ENCODE data around the gene GALNT15.

The GALNT15 gene

GRCh38 chr3:16264708-16265454 is 90.4 kb downstream of the GALNT15 start, which contains the start of the genes DPH3 and OXNAD1:
DPH3 (minus strand) TSS chr3:16264943; CDS start chr3:16264876, 67 bp downstream.
OXNAD1 (plus strand) TSS chr3:16265212; CDS start chr3:16270953, 5,741 bp downstream.
- Histone ChIP-seq H3K4me1 (ENCODE audit: control insufficient read depth, insufficient read depth, low read length) (peaks cover 17% of the 10 kb centered on the region), H3K9ac (ENCODE audit: low read length) (peak within 1 kb of the TSS; percentile 79), H3K27me3 (ENCODE audit: control insufficient read depth, insufficient read depth, low read length) (no peaks in the 10 kb centered on the region), H3K4me3 (ENCODE audit: low read length) (peak within 1 kb of the TSS; percentile 75), H3K9me3 (ENCODE audit: control insufficient read depth, low read length) (no peaks in the 10 kb centered on the region), H3K36me3 (ENCODE audit: control insufficient read depth, insufficient read depth, low read length) (no peaks in the 10 kb centered on the region)

- Histone ChIP-seq H3K4me1 (ENCODE audit: control insufficient read depth, insufficient read depth, low read length) (peaks cover 17% of the 10 kb centered on the region), H3K36me3 (ENCODE audit: control insufficient read depth, insufficient read depth, low read length) (no peaks in the 10 kb centered on the region), H3K27me3 (ENCODE audit: control insufficient read depth, insufficient read depth, low read length) (no peaks in the 10 kb centered on the region), H3K9ac (ENCODE audit: low read length) (peak overlapping the region; percentile 79), H3K9me3 (ENCODE audit: control insufficient read depth, low read length) (no peaks in the 10 kb centered on the region), H3K4me3 (ENCODE audit: low read length) (peak overlapping the region; percentile 75)
Observed at GRCh38 chr3:16265455-16265786, 90.9 kb downstream of the GALNT15 start.

- Histone ChIP-seq H3K27me3 (ENCODE audit: control insufficient read depth, insufficient read depth, low read length) (no peaks in the 10 kb centered on the region), H3K4me1 (ENCODE audit: control insufficient read depth, insufficient read depth, low read length) (peaks cover 17% of the 10 kb centered on the region), H3K4me3 (ENCODE audit: low read length) (no peak overlapping the region), H3K36me3 (ENCODE audit: control insufficient read depth, insufficient read depth, low read length) (no peaks in the 10 kb centered on the region), H3K9ac (ENCODE audit: low read length) (peak overlapping the region; percentile 8), H3K9me3 (ENCODE audit: control insufficient read depth, low read length) (no peaks in the 10 kb centered on the region)
Observed at GRCh38 chr3:16266714-16267113, 92.2 kb downstream of the GALNT15 start.

GRCh38 chr3:16270855-16271254 is 96.4 kb downstream of the GALNT15 start:
- H3K4me3 ChIP-seq (ENCODE audit: low read length), result no peak overlapping the region
- H3K36me3 ChIP-seq (ENCODE audit: control insufficient read depth, insufficient read depth, low read length), result no peaks in the 10 kb centered on the region
- H3K27me3 ChIP-seq (ENCODE audit: control insufficient read depth, insufficient read depth, low read length), result no peaks in the 10 kb centered on the region
- H3K9ac ChIP-seq (ENCODE audit: low read length), result no peak overlapping the region
- H3K9me3 ChIP-seq (ENCODE audit: control insufficient read depth, low read length), result no peaks in the 10 kb centered on the region
- H3K4me1 ChIP-seq (ENCODE audit: control insufficient read depth, insufficient read depth, low read length), result peaks cover 15% of the 10 kb centered on the region

- Histone ChIP-seq H3K36me3 (ENCODE audit: control insufficient read depth, insufficient read depth, low read length) (no peaks in the 10 kb centered on the region), H3K4me3 (ENCODE audit: low read length) (no peak overlapping the region)
Observed at GRCh38 chr3:16272588-16272987, 98.1 kb downstream of the GALNT15 start.

GRCh38 chr3:16273867-16274266 is 99.4 kb downstream of the GALNT15 start:
- Histone ChIP-seq H3K9me3 (ENCODE audit: control insufficient read depth, low read length) (no peaks in the 10 kb centered on the region), H3K27me3 (ENCODE audit: control insufficient read depth, insufficient read depth, low read length) (no peaks in the 10 kb centered on the region), H3K4me3 (ENCODE audit: low read length) (no peak overlapping the region), H3K4me1 (ENCODE audit: control insufficient read depth, insufficient read depth, low read length) (no peaks in the 10 kb centered on the region), H3K36me3 (ENCODE audit: control insufficient read depth, insufficient read depth, low read length) (no peaks in the 10 kb centered on the region), H3K9ac (ENCODE audit: low read length) (no peak overlapping the region)

More at GRCh38 chr3:16272588-16272987, 98.1 kb downstream of the GALNT15 start:
- Histone ChIP-seq H3K9ac (ENCODE audit: low read length) (no peak overlapping the region), H3K27me3 (ENCODE audit: control insufficient read depth, insufficient read depth, low read length) (no peaks in the 10 kb centered on the region), H3K9me3 (ENCODE audit: control insufficient read depth, low read length) (no peaks in the 10 kb centered on the region), H3K4me1 (ENCODE audit: control insufficient read depth, insufficient read depth, low read length) (peaks cover 2% of the 10 kb centered on the region)

GRCh38 chr3:16277471-16277870 is 103.0 kb downstream of the GALNT15 start:
- no peak overlapping the region for H3K4me3 ChIP-seq (ENCODE audit: low read length)
- H3K9ac ChIP-seq (ENCODE audit: low read length), result no peak overlapping the region
- no peaks in the 10 kb centered on the region for H3K36me3 ChIP-seq (ENCODE audit: control insufficient read depth, insufficient read depth, low read length)
- H3K4me1 ChIP-seq (ENCODE audit: control insufficient read depth, insufficient read depth, low read length), result no peaks in the 10 kb centered on the region
- H3K9me3 ChIP-seq (ENCODE audit: control insufficient read depth, low read length), result no peaks in the 10 kb centered on the region
- H3K27me3 ChIP-seq (ENCODE audit: control insufficient read depth, insufficient read depth, low read length), result no peaks in the 10 kb centered on the region

- no peaks in the 10 kb centered on the region for H3K36me3 ChIP-seq (ENCODE audit: control insufficient read depth, insufficient read depth, low read length)
- no peaks in the 10 kb centered on the region for H3K27me3 ChIP-seq (ENCODE audit: control insufficient read depth, insufficient read depth, low read length)
- H3K4me3 ChIP-seq (ENCODE audit: low read length), result no peak overlapping the region
- H3K9me3 ChIP-seq (ENCODE audit: control insufficient read depth, low read length), result no peaks in the 10 kb centered on the region
- no peaks in the 10 kb centered on the region for H3K4me1 ChIP-seq (ENCODE audit: control insufficient read depth, insufficient read depth, low read length)
- no peak overlapping the region for H3K9ac ChIP-seq (ENCODE audit: low read length)
Observed at GRCh38 chr3:16279010-16279801, 104.7 kb downstream of the GALNT15 start.

GRCh38 chr3:16280671-16281070 is 106.2 kb downstream of the GALNT15 start:
- Histone ChIP-seq H3K4me3 (ENCODE audit: low read length) (no peak overlapping the region), H3K9me3 (ENCODE audit: control insufficient read depth, low read length) (no peaks in the 10 kb centered on the region), H3K4me1 (ENCODE audit: control insufficient read depth, insufficient read depth, low read length) (no peaks in the 10 kb centered on the region), H3K27me3 (ENCODE audit: control insufficient read depth, insufficient read depth, low read length) (no peaks in the 10 kb centered on the region), H3K36me3 (ENCODE audit: control insufficient read depth, insufficient read depth, low read length) (no peaks in the 10 kb centered on the region), H3K9ac (ENCODE audit: low read length) (no peak overlapping the region)
